ENCODE data around the gene EIF4B. TPM values are rescaled to one million over a fixed set of nuclear protein-coding genes. Genes with fewer than 3 reads are reported as not detected.

EIF4B gene
- total RNA-seq, 4 donors from 2014 or later = 400 to 648 (median 576) TPM

- intact Hi-C loops (cut with DNase I) = no loop called here
- Histone ChIP-seq H3K27ac (replicated peaks in 1 of 4) (no peak overlapping the region), H3K4me3 (no peak overlapping the region), H3K4me1 (peaks cover 0 to 4% (median 0%) of the 10 kb centered on the region in 4 donors), H3K36me3 (no peaks in the 10 kb centered on the region), H3K27me3 (no peaks in the 10 kb centered on the region), H3K9me3 (no peaks in the 10 kb centered on the region)
- TF ChIP-seq EP300 (IDR thresholded peaks at IDR 0.05) (no peak), CTCF (IDR thresholded peaks at IDR 0.05) (no peak), POLR2AphosphoS5 (IDR thresholded peaks at IDR 0.05) (no peak), POLR2A (IDR thresholded peaks at IDR 0.05; ENCODE audit: low read depth) (no peak)
- DNase-seq (ENCODE audit: extremely low spot score) = no peak
- WGBS = over 99% methylated on average over 6 of the region's 6 CpGs
These were observed 83.8 kb downstream of the EIF4B start for GRCh38 chr12:53090105-53090504.

- peaks cover 0 to 4% (median under 1%) of the 10 kb centered on the region in 4 donors for H3K4me1 ChIP-seq
- no peak for DNase-seq (ENCODE audit: extremely low spot score)
- H3K4me3 ChIP-seq = no peak overlapping the region
- TF ChIP-seq EP300 (IDR thresholded peaks at IDR 0.05) = no peak
- TF ChIP-seq POLR2A (IDR thresholded peaks at IDR 0.05; ENCODE audit: low read depth) = no peak
- no peak for TF ChIP-seq CTCF (IDR thresholded peaks at IDR 0.05)
- TF ChIP-seq POLR2AphosphoS5 (IDR thresholded peaks at IDR 0.05) = no peak
- H3K9me3 ChIP-seq = no peaks in the 10 kb centered on the region
- H3K36me3 ChIP-seq = no peaks in the 10 kb centered on the region
- no peak overlapping the region for H3K27ac ChIP-seq (replicated peaks in 1 of 4)
- WGBS = 72% methylated on average over 2 of the region's 2 CpGs
- no peaks in the 10 kb centered on the region for H3K27me3 ChIP-seq
- intact Hi-C loops (cut with DNase I) = no loop called here
These were observed 84.3 kb downstream of the EIF4B start for GRCh38 chr12:53090554-53090953.

GRCh38 chr12:53091756-53092155 lies 85.5 kb downstream of the EIF4B start:
- H3K27me3 ChIP-seq = no peaks in the 10 kb centered on the region
- 91% methylated on average over 6 of the region's 6 CpGs for WGBS
- no peak for DNase-seq (ENCODE audit: extremely low spot score)

More at GRCh38 chr12:53091756-53092155, 85.5 kb downstream of the EIF4B start:
- intact Hi-C loops (cut with DNase I) = no loop called here
- Histone ChIP-seq H3K27ac (replicated peaks in 1 of 4) (no peak overlapping the region), H3K4me3 (no peak overlapping the region), H3K36me3 (no peaks in the 10 kb centered on the region), H3K4me1 (peaks cover 11 to 14% (median 12%) of the 10 kb centered on the region in 4 donors), H3K9me3 (no peaks in the 10 kb centered on the region)
- TF ChIP-seq EP300 (IDR thresholded peaks at IDR 0.05) (no peak), POLR2AphosphoS5 (IDR thresholded peaks at IDR 0.05) (no peak), POLR2A (IDR thresholded peaks at IDR 0.05; ENCODE audit: low read depth) (no peak), CTCF (IDR thresholded peaks at IDR 0.05) (no peak)

Small RNA genes within 50 kb of the gene (small RNA-seq; reads per million reads assigned to genes)
- 0 reads per million in 3 donors for gene MIR6757

Other genes starting within 250 kb of the EIF4B start
- gene KRT76, start 229.1 kb upstream of the EIF4B start, total RNA-seq = not detected
- gene KRT3, start 210.3 kb upstream of the EIF4B start, total RNA-seq = not detected
- 1 to 10 TPM in 1 of 4 donors, under 1 TPM in 3; 0.13 to 5.4 (median 0.20) TPM for gene KRT4, start 192.3 kb upstream of the EIF4B start, total RNA-seq
- not detected for gene KRT79, start 172.1 kb upstream of the EIF4B start, total RNA-seq
- 1 to 10 TPM in 1 of 4 donors, under 1 TPM in 2, not detected in 1; 0.33 to 2.1 (median 0.75) TPM for gene KRT78, start 157.5 kb upstream of the EIF4B start, total RNA-seq
- gene KRT8, start 101.4 kb upstream of the EIF4B start, total RNA-seq = 100 to 1,000 TPM; 136 to 508 (median 387) TPM
- 10 to 100 TPM; 19.7 to 42.5 (median 23.6) TPM for gene KRT18, start 57.3 kb upstream of the EIF4B start, total RNA-seq
- gene TNS2, start 43.6 kb downstream of the EIF4B start, total RNA-seq = 100 to 1,000 TPM; 173 to 226 (median 202) TPM
- gene SPRYD3, start 72.9 kb downstream of the EIF4B start, total RNA-seq = 100 to 1,000 TPM in 2 of 4 donors, 10 to 100 TPM in 2; 79.7 to 125 (median 99.1) TPM
- gene IGFBP6, start 91.2 kb downstream of the EIF4B start, total RNA-seq = 1,000 to 10,000 TPM in 1 of 4 donors, 100 to 1,000 TPM in 3; 626 to 1,141 (median 795) TPM
- not detected for gene SOAT2, start 97.0 kb downstream of the EIF4B start, total RNA-seq
- gene ZNF740, start 174.3 kb downstream of the EIF4B start, total RNA-seq = 10 to 100 TPM; 12.4 to 19.6 (median 15.3) TPM
- 10 to 100 TPM; 10.8 to 27.8 (median 15.0) TPM for gene CSAD, start 174.5 kb downstream of the EIF4B start, total RNA-seq
- gene ITGB7, start 200.8 kb downstream of the EIF4B start, total RNA-seq = 1 to 10 TPM; 1.1 to 1.8 (median 1.4) TPM
- gene RARG, start 225.8 kb downstream of the EIF4B start, total RNA-seq = 10 to 100 TPM; 10.3 to 26.1 (median 22.9) TPM

Data from esophagus muscularis mucosa (tissue), 4 donors.